ENCODE results near the gene SLC22A25.

DNA sequence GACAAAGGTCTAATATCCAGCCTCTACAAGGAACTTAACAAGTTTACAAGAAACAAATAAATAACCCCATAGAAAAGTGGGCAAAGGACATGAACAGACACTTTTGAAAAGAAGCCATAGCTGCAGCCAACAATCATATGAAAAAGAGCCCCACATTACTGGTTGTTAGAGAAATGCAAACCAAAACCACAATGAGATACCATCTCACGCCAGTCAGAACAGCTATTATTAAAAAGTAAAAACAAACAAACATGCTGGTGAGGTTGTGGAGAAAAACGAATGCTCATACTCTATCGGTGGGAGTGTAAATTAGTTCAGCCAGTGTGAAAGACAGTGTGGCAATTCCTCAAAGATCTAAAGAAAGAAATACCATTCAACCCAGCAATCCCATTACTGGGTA is 5.6 kb upstream of the SLC22A25 start:
- TF ChIP-seq, protein P1, sequence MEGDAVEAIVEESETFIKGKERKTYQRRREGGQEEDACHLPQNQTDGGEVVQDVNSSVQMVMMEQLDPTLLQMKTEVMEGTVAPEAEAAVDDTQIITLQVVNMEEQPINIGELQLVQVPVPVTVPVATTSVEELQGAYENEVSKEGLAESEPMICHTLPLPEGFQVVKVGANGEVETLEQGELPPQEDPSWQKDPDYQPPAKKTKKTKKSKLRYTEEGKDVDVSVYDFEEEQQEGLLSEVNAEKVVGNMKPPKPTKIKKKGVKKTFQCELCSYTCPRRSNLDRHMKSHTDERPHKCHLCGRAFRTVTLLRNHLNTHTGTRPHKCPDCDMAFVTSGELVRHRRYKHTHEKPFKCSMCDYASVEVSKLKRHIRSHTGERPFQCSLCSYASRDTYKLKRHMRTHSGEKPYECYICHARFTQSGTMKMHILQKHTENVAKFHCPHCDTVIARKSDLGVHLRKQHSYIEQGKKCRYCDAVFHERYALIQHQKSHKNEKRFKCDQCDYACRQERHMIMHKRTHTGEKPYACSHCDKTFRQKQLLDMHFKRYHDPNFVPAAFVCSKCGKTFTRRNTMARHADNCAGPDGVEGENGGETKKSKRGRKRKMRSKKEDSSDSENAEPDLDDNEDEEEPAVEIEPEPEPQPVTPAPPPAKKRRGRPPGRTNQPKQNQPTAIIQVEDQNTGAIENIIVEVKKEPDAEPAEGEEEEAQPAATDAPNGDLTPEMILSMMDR (IDR thresholded peaks at IDR 0.05; ENCODE audit: poor library complexity) = no peak
- TF ChIP-seq EZH2phosphoT487 (IDR thresholded peaks at IDR 0.05; ENCODE audit: low read depth, severe bottlenecking, unreplicated experiment) (no peak), EZH2 (IDR thresholded peaks at IDR 0.05; ENCODE audit: borderline replicate concordance) (no peak)
